GM12878 (cell line): ENCODE measurements around the gene ARMC10. TPM values are rescaled to one million over a fixed set of nuclear protein-coding genes. Genes with fewer than 3 reads are reported as not detected.

Source experiments
- ATAC-seq: fragments of 200-7000 bp; cut with Tn5 transposase; 3 replicates; pipeline ENCODE4 v1.9.1; 2020; ENCODE audit warnings: mild to moderate bottlenecking, moderate library complexity
- BruUV-seq: library from RNA; stranded (reverse); fragments of 400-500 nt; replicated peaks from 2 replicates; lab custom pipeline; 2021; lab: Mats Ljungman, UMichigan
- CTCF ChIA-PET: fragments of 300-600 bp; sonication (Branson Sonifier 250); formaldehyde crosslinking; extraction: SDS; loops from one replicate; lab custom pipeline; 2021; ENCODE audit warnings: inconsistent platforms; lab: Yijun Ruan, JAX
- POLR2A ChIA-PET: fragments of 350-600 bp; formaldehyde crosslinking; extraction: SDS; loops from one replicate; lab custom pipeline; 2021; ENCODE audit warnings: inconsistent platforms; lab: Charles Lee
- RAD21 ChIA-PET: fragments of 300-600 bp; sonication (Branson Sonifier 250); formaldehyde crosslinking; loops from one replicate; lab custom pipeline; 2023; ENCODE audit warnings: antibody characterized with exemption; ENCODE audit not compliant: unreplicated experiment; lab: Charles Lee
- SMC1A ChIA-PET: fragments of 300-600 bp; sonication (Branson Sonifier 250); formaldehyde crosslinking; loops from one replicate; lab custom pipeline; 2023; ENCODE audit not compliant: unreplicated experiment, uncharacterized antibody; lab: Charles Lee
- DNase-seq: peaks from one replicate; pipeline ENCODE4 v3.0.0-alpha.2; 2011; ENCODE audit warnings: low read depth, low spot score
- FAIRE-seq: peaks from 3 replicates; lab custom pipeline; 2011; peaks lifted over from hg19 to GRCh38; lab: Jason Lieb, UNC
- H2AFZ ChIP-seq: 2 replicates; pipeline ENCODE4 v1.6.0; 2011; ENCODE audit warnings: low read depth, low read length, control low read depth; ENCODE audit not compliant: control insufficient read depth
- H3K27ac ChIP-seq: 2 replicates; pipeline ENCODE4 v1.5.1; 2011; ENCODE audit warnings: control low read depth; ENCODE audit not compliant: control insufficient read depth, insufficient read depth
- H3K27me3 ChIP-seq, 2 experiments: replicated peaks in 1 of 2; 2 replicates each; pipeline versions ENCODE4 v1.6.0 to v1.6.1; 2011; ENCODE audit warnings: low read length in 1 of 2; ENCODE audit not compliant: control insufficient read depth in 2 of 2, insufficient read depth in 2 of 2
- H3K36me3 ChIP-seq, 2 experiments: 2 replicates each; pipeline ENCODE4 v1.5.1; 2011; ENCODE audit warnings: low read length in 1 of 2; ENCODE audit not compliant: control insufficient read depth in 2 of 2, insufficient read depth in 2 of 2
- H3K4me1 ChIP-seq: 2 replicates; pipeline ENCODE4 v1.6.1; 2011; ENCODE audit warnings: mild to moderate bottlenecking, low read length, moderate library complexity, mixed read lengths; ENCODE audit not compliant: control insufficient read depth, insufficient read depth
- H3K4me2 ChIP-seq: 2 replicates; pipeline ENCODE4 v1.6.0; 2011; ENCODE audit warnings: control low read depth; ENCODE audit not compliant: control insufficient read depth, insufficient read depth
- H3K4me3 ChIP-seq: fragments of 200-600 bp; sonication (generic); 2 replicates; pipeline ENCODE4 v1.5.1; 2016
- H3K79me2 ChIP-seq: 2 replicates; pipeline ENCODE4 v1.6.0; 2011; ENCODE audit warnings: low read length; ENCODE audit not compliant: control insufficient read depth, insufficient read depth
- H3K9ac ChIP-seq: 2 replicates; pipeline ENCODE4 v1.8.0; 2011; ENCODE audit warnings: low read length, control low read depth, mixed read lengths; ENCODE audit not compliant: control insufficient read depth, insufficient read depth
- H3K9me3 ChIP-seq: replicated peaks from 3 replicates; pipeline ENCODE4 v1.5.1; 2011; ENCODE audit warnings: mild to moderate bottlenecking, low read length; ENCODE audit not compliant: control insufficient read depth, insufficient read depth
- H4K20me1 ChIP-seq: 2 replicates; pipeline ENCODE4 v1.6.0; 2011; ENCODE audit not compliant: control insufficient read depth, insufficient read depth
- BCL3 ChIP-seq: IDR thresholded peaks from 2 replicates; pipeline ENCODE4 v1.6.1; 2011; ENCODE audit warnings: borderline replicate concordance, low read depth, mild to moderate bottlenecking, moderate library complexity, low read length; ENCODE audit not compliant: insufficient read depth, poor library complexity, severe bottlenecking
- BCLAF1 ChIP-seq: fragments of 450-650 bp; IDR thresholded peaks from 2 replicates; pipeline ENCODE4 v1.6.1; 2017; ENCODE audit warnings: antibody characterized with exemption, mild to moderate bottlenecking, moderate library complexity
- BRCA1 ChIP-seq: IDR thresholded peaks from 2 replicates; pipeline ENCODE4 v1.6.1; 2011; ENCODE audit warnings: low read depth, low read length, improper control_type of control experiment
- CHD4 ChIP-seq: fragments of 200-600 bp; sonication (generic); IDR thresholded peaks from 2 replicates; pipeline ENCODE4 v1.6.1; 2016; ENCODE audit warnings: mild to moderate bottlenecking
- EP300 ChIP-seq, 2 experiments: fragments of 150-350 bp in 1 of 2; IDR thresholded peaks; 2 replicates each; pipeline ENCODE4 v1.6.1; 2011 to 2012; ENCODE audit warnings: low read depth in 2 of 2, low read length in 2 of 2, borderline replicate concordance in 1 of 2, improper control_type of control experiment in 1 of 2, inconsistent platforms in 1 of 2; ENCODE audit not compliant: control insufficient read depth in 1 of 2
- ETV6 ChIP-seq, 2 experiments: fragments of 450-650 bp in 1 of 2; IDR thresholded peaks in 1 of 2; conservative IDR thresholded peaks in 1 of 2; 2 replicates each; pipeline ENCODE4 v1.6.1; 2014; ENCODE audit warnings: antibody characterized with exemption in 1 of 2, borderline replicate concordance in 1 of 2, low read depth in 1 of 2, mild to moderate bottlenecking in 1 of 2, moderate library complexity in 1 of 2
- FOXM1 ChIP-seq: IDR thresholded peaks from 2 replicates; pipeline ENCODE4 v1.6.1; 2012; ENCODE audit warnings: low read depth, mild to moderate bottlenecking, inconsistent platforms, low read length, moderate library complexity
- IKZF1 ChIP-seq: fragments of 450-650 bp; conservative IDR thresholded peaks from 2 replicates; pipeline ENCODE4 v1.6.1; 2017; ENCODE audit warnings: antibody characterized with exemption, mild to moderate bottlenecking
- IRF5 ChIP-seq: fragments of 450-650 bp; IDR thresholded peaks from 2 replicates; pipeline ENCODE4 v1.6.1; 2017; ENCODE audit warnings: borderline replicate concordance
- JUND ChIP-seq: IDR thresholded peaks from 2 replicates; pipeline ENCODE4 v1.6.1; 2012; ENCODE audit warnings: low read depth, mild to moderate bottlenecking, low read length, improper control_type of control experiment, moderate library complexity
- LARP7 ChIP-seq: fragments of 450-650 bp; IDR thresholded peaks from 2 replicates; pipeline ENCODE4 v1.6.1; 2017; ENCODE audit warnings: mild to moderate bottlenecking
- PAX8 ChIP-seq: fragments of 450-650 bp; IDR thresholded peaks from 2 replicates; pipeline ENCODE4 v1.6.1; 2017; ENCODE audit warnings: mild to moderate bottlenecking, moderate library complexity
- SP1 ChIP-seq: IDR thresholded peaks from one replicate; pipeline ENCODE4 v1.6.1; 2011; ENCODE audit warnings: low read depth, low read length
- ZNF384 ChIP-seq: IDR thresholded peaks from 2 replicates; pipeline ENCODE4 v1.6.1; 2012; ENCODE audit warnings: low read depth, mild to moderate bottlenecking, low read length, improper control_type of control experiment, borderline replicate concordance
- WGBS: methylation state at CpG from one replicate; pipeline ENCODE4 v1.1.6; 2016; ENCODE audit warnings: low lambda C conversion rate; ENCODE audit not compliant: insufficient replicate concordance, insufficient coverage; ENCODE audit errors: missing lambda C conversion rate; 5-methylcytosine and 5-hydroxymethylcytosine counted together
- in situ Hi-C: fragments of 300-500 bp; cut with MboI; formaldehyde crosslinking; loops from 9 replicates; pipeline ENCODE4 v1.14.3; 2018; ENCODE audit warnings: mixed read lengths
- intact Hi-C: fragments of 100-400 bp; cut with micrococcal nuclease; formaldehyde crosslinking; loops from one replicate; pipeline ENCODE4 v1.14.2; 2022; ENCODE audit not compliant: unreplicated experiment
- polyA plus RNA-seq, 11 experiments: library from polyadenylated mRNA; depleted of rRNA in 4 of 11; unstranded in 6 of 11; stranded (reverse) in 5 of 11; fragments of >200 nt; fragmentation: Nextera tagmentation in 4 of 11; fragmentation: Illumina TruSeq in 1 of 11; extraction: Ambion mirVana in 4 of 11; extraction: Trizol in 1 of 11; gene quantifications; 1 replicate in 1 of 11; 2 replicates in 10 of 11; pipeline versions ENCODE4 v1.2.1 to v1.2.3, GENCODE V29; 2011 to 2016; ENCODE audit warnings: inconsistent platforms in 2 of 11, missing spikeins in 2 of 11, low read depth in 1 of 11
- total RNA-seq, 4 experiments: library from RNA; depleted of rRNA in 3 of 4; stranded (reverse); fragments of >200 nt in 3 of 4; fragmentation: Illumina TruSeq in 1 of 4; extraction: Trizol in 1 of 4; gene quantifications; 2 replicates each; pipeline versions ENCODE4 v1.2.1 to v1.2.3, GENCODE V29; 2013 to 2021

ARMC10 gene
- total and polyA plus RNA-seq, 10 of the 15 experiments (the other 5 are each of a cell fraction or from before 2014, with no cell fraction given): 7.0 to 38.2 (median 24.1) TPM

DNA sequence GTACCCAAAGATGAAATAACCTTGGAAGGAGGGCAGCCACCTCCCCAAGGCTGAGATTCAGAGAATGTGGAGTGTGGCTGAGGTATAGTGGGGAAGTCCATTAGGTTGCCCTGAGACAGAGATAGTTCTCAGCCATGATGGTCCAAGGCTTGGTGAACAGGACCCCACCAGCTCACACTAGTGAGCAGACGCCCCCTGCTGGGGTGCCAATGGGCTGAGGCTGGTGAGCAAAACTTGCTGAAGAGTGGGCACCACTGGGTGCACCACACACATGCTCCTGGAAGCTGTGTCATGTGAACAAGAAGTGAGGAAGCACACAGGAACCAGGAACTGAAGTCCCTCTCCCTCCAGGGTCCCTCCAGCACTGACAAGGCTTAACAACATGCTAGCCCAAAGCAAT, 9.3 kb upstream of the ARMC10 start (continued):
- no peak for TF ChIP-seq ETV6 (conservative IDR thresholded peaks at IDR 0.05 in 1 of 2, IDR thresholded peaks at IDR 0.05 in 1 of 2; ENCODE audit: borderline replicate concordance in 1 of 2, low read depth in 1 of 2)
- no peak for TF ChIP-seq FOXM1
- TF ChIP-seq IRF5: no peak
- no peak for TF ChIP-seq IKZF1
- no peak for TF ChIP-seq ZNF384
- no peak for TF ChIP-seq LARP7

GRCh38 chr7:103068414-103069403, 6.2 kb upstream of the ARMC10 start:
- H4K20me1 ChIP-seq: no peaks in the 10 kb centered on the region
- H3K27me3 ChIP-seq: no peaks in the 10 kb centered on the region
- no TSS peak for BruUV-seq
- H3K36me3 ChIP-seq: no peaks in the 10 kb centered on the region
- no peaks in the 10 kb centered on the region for H3K4me1 ChIP-seq
- ChIA-PET CTCF (interaction anchor here (1.5 kb wide), 1 partner anchor 10 kb away, joined by 6 read pairs; no protein-coding TSS in a partner anchor), SMC1A (interaction anchor here (1.0 kb wide), 1 partner anchor 18 kb away, joined by 5 read pairs; no protein-coding TSS in a partner anchor), RAD21 (interaction anchor here (0.9 kb wide), 1 partner anchor 10 kb away, joined by 3 read pairs; no protein-coding TSS in a partner anchor), POLR2A (no interaction called here)
- no peak overlapping the region for H3K4me3 ChIP-seq
- H3K27ac ChIP-seq: no peak overlapping the region
- DNase-seq (no peak), FAIRE-seq (no peak), ATAC-seq (no peak)
- in situ Hi-C loops: no loop called here
- no peak overlapping the region for H3K4me2 ChIP-seq
- no peak overlapping the region for H2AFZ ChIP-seq
- no peaks in the 10 kb centered on the region for H3K79me2 ChIP-seq
- intact Hi-C loops: loop anchor here (5.0 kb wide), 1 partner anchor 321 kb away; the partner anchor contains the start of gene FAM185A
- WGBS: 65% methylated on average over 23 of the region's 23 CpGs
- no peaks in the 10 kb centered on the region for H3K9me3 ChIP-seq
- H3K9ac ChIP-seq: no peak overlapping the region
- TF ChIP-seq BCL3: no peak
- no peak for TF ChIP-seq CHD4
- TF ChIP-seq EP300 (IDR thresholded peaks at IDR 0.05; ENCODE audit: borderline replicate concordance in 1 of 2, control insufficient read depth in 1 of 2, low read depth in 2 of 2, low read length in 2 of 2): no peak
- no peak for TF ChIP-seq SP1
- no peak for TF ChIP-seq BCLAF1
- TF ChIP-seq BRCA1: no peak
- TF ChIP-seq PAX8: no peak
- no peak for TF ChIP-seq JUND
